Liver (tissue), 3 donors: ENCODE data around the gene PSG7.
"Not testable (repeated sequence)": the region's sequence is repeated elsewhere in the genome, so short reads cannot be mapped to it uniquely, and the experiment has no call there.

Source experiments
- CTCF ChIP-seq: fragments of 150-350 bp; IDR thresholded peaks from 2 replicates; pipeline ENCODE4 v1.5.1; 2017; ENCODE audit warnings: improper control_type of control experiment, low read depth, low read length; ENCODE audit not compliant: missing input control
- FOXA1 ChIP-seq: IDR thresholded peaks from 2 replicates; pipeline ENCODE4 v1.6.1; 2016; ENCODE audit warnings: antibody characterized with exemption
- HNF4A ChIP-seq, 2 donors: conservative IDR thresholded peaks; 2 replicates each; pipeline ENCODE4 v1.6.1; 2016; ENCODE audit warnings: antibody characterized with exemption in 2 of 2, mild to moderate bottlenecking in 2 of 2
- MAX ChIP-seq: IDR thresholded peaks from 2 replicates; pipeline ENCODE4 v1.6.1; 2016; ENCODE audit warnings: antibody characterized with exemption
- REST ChIP-seq: IDR thresholded peaks from 2 replicates; pipeline ENCODE4 v1.6.1; 2016; ENCODE audit warnings: antibody characterized with exemption, mild to moderate bottlenecking
- donor health status: healthy.
- donor health status: healthy.

GRCh38 chr19:42917634-42918033 lies 19.4 kb downstream of the PSG7 start, which contains the start of gene PSG6:
- not testable (repeated sequence) for TF ChIP-seq CTCF; HNF4A (conservative IDR thresholded peaks at IDR 0.05); FOXA1; REST; MAX
